WI38 (cell line): ENCODE data around the gene FAM120AOS.

ENCODE experiments used
- H3K4me3 ChIP-seq: 2 replicates; pipeline ENCODE4 v1.5.1; 2011; ENCODE audit warnings: low read depth, mild to moderate bottlenecking, control low read depth, low read length
- TF ChIP-seq, protein P1 (sequence below): IDR thresholded peaks from 2 replicates; pipeline ENCODE4 v1.5.1; 2012; ENCODE audit warnings: low read depth, mild to moderate bottlenecking, control low read depth, low read length

FAM120AOS gene

DNA sequence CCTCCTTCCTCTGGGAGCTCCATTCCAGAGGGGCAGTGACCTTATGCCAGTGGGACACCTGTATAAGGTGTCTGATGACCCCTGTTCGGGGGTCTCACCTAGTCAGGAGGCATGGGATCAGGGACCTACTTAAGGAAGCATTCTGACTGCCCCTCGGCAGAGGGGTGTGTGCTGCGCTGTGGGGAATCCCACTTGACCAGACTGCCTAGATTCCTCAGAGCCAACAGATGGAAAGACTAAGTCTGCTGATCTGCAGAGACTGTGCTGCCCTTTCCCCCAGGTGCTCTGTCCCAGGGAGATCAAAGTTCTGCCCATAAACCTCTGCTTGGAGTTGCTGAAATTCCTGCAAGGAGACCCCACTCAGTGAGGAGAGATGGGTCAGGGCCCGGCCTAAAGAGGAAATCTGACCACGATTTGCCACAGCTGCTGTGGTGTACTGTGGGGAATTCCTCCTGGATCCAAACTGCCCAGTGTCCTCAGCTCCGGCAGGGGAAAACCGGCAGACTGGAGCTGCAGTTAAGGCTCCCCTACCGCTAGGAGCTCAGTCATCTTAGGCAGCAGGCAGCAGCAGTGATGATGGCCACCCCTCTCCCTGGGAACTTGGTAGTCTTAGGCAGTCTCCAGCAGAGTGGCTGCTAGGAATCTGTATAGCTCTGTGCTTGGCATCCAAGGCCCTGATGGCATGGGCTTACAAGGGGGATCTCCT is 36.7 kb downstream of the FAM120AOS start:
- TF ChIP-seq, protein P1, sequence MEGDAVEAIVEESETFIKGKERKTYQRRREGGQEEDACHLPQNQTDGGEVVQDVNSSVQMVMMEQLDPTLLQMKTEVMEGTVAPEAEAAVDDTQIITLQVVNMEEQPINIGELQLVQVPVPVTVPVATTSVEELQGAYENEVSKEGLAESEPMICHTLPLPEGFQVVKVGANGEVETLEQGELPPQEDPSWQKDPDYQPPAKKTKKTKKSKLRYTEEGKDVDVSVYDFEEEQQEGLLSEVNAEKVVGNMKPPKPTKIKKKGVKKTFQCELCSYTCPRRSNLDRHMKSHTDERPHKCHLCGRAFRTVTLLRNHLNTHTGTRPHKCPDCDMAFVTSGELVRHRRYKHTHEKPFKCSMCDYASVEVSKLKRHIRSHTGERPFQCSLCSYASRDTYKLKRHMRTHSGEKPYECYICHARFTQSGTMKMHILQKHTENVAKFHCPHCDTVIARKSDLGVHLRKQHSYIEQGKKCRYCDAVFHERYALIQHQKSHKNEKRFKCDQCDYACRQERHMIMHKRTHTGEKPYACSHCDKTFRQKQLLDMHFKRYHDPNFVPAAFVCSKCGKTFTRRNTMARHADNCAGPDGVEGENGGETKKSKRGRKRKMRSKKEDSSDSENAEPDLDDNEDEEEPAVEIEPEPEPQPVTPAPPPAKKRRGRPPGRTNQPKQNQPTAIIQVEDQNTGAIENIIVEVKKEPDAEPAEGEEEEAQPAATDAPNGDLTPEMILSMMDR = no peak
- no peak overlapping the region for H3K4me3 ChIP-seq

DNA sequence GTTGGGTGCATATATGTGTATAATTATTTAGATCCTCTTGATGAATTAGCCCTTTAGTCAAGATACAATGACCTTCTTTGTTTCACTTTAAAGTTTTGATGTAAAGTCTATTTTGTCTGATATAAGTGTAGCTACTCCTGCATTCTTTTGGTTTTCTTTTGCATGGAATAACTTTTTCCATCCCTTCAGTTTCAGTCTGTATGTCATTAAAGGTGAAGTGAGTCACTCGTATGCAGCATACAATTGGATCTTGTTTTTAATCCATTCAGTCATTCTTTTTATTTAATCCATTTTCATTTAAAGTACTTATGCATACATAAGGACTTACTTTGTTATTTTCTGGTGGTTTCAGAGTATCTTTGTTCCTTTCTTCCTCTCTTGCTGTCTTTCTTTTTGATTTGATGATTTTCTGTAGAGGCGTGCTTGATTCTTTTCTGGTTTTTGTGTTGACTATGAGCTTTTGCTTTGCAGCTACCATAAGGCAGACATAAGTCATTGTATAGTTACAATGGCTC is 38.1 kb downstream of the FAM120AOS start:
- no peak overlapping the region for H3K4me3 ChIP-seq
- TF ChIP-seq, protein P1 = no peak

DNA sequence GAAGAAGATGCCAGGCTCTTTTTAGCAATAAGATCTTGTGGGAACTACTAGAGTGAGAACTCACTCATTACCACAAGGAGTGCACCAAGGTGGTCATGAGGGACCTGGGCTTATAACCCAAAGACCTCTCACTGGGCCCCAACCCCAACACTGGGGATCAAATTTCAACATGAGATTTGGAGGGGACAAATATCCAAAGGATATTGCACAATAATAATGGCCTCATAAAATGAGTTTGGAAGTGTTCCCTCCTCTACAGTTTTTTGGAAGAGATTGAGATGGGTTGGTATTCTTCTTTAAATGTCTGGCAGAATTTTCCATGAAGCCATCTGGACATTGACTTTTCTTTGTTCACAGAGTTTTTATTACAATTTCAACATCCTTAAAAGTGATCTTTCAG is 39.9 kb downstream of the FAM120AOS start:
- H3K4me3 ChIP-seq = no peak overlapping the region

DNA sequence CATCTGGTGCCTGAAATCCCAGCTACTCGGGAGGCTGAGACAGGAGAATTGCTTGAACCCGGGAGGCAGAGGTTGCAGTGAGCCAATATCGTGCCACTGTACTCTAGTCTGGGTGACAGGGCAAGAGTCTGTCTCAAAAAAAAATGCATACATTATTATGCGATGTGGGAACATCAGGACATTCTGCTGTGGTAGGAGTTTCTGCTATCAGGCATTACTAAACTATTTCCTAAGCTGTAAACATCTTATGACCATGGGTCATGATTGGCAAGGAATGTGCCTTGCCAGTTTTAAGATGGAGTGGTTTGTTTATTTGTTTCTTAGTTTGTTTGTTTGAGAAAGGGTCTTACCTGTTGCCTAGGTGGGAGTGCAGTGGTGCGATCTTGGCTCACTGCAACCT is 47.0 kb downstream of the FAM120AOS start:
- TF ChIP-seq, protein P1 = no peak
- H3K4me3 ChIP-seq = no peak overlapping the region

More for the DNA sequence above, 39.9 kb downstream of the FAM120AOS start:
- TF ChIP-seq, protein P1 = no peak

DNA sequence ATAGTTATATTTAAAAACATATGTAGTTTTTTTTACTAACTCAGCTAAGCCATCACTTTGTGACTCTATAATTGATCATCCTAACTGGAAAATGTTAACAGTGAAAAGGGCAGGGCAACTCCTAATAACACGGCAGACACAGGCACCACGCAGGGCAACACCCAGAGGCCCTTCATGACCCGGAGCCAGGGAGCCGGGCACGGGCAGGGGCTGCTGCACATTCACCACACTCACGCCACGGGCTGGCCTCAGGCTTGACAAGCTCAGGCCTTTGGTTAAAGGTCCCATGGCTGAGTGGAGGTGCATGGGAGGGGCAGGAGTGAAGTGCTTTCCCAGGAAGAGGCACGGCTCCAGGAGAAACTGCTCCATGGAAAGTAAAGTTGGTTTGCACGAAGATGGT is 54.9 kb downstream of the FAM120AOS start:
- TF ChIP-seq, protein P1 = no peak
- no peak overlapping the region for H3K4me3 ChIP-seq

DNA sequence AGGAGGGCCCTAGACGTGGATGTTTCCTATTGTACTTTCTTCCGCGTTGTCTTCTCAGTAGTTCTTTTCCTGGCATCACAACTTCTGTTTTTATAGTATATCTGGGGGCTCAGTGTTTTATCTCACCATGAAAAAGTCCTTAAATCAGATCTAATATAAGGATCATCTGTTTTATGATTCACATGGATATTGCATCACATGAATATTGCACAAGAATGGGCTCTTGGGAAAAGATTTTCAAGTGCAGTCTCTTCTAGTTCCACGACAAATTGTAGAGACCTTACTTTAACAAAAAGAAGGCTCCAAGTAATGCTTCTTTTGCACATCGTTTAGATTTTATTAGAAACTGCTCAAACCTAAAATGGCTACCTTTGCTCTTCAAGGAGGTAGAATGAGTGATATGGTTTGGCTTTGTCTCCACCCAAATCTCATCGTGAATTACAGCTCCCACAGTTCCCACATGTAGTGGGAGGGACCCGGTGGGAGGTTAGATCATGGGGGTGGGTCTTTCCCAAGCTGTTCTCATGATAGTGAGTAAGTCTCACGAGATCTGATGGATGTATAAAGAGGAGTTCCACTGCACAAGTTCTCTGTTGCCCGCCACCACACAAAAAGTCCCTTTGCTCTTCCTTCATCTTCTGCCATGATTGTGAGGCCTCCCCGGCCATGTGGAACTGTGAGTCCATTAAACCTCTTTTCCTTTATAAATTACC is 55.6 kb downstream of the FAM120AOS start:
- H3K4me3 ChIP-seq = no peak overlapping the region
- TF ChIP-seq, protein P1 = no peak
